CD4-positive, CD25-positive, alpha-beta regulatory T cell (primary cell): ENCODE results near the gene TREH. TPM values are rescaled to one million over a fixed set of nuclear protein-coding genes. Genes with fewer than 3 reads are reported as not detected.
"Not testable (repeated sequence)": the region's sequence is repeated elsewhere in the genome, so short reads cannot be mapped to it uniquely, and the experiment has no call there.

Experiments used
- ATAC-seq, 2 donors: fragments of 150-1000 bp; cut with Tn5 transposase; one replicate each; pipeline ENCODE4 v1.10.0; 2021; ENCODE audit warnings: low read depth in 2 of 2, moderate number of reproducible peaks in 2 of 2, moderate library complexity in 1 of 2
- DNase-seq, 3 donors: peaks; one replicate each; pipeline versions ENCODE4 v3.0.0 to v3.0.0-alpha.2; 2012 to 2022; ENCODE audit warnings: mixed read lengths in 1 of 3
- H3K27ac ChIP-seq: one replicate; pipeline ENCODE4 v1.7.0; 2013; ENCODE audit warnings: mild to moderate bottlenecking, low read length; ENCODE audit not compliant: insufficient read depth, poor library complexity, severe bottlenecking
- H3K27me3 ChIP-seq: one replicate; pipeline ENCODE4 v1.7.0; 2013; ENCODE audit warnings: low read length; ENCODE audit not compliant: control insufficient read depth, insufficient read depth
- H3K36me3 ChIP-seq: one replicate; pipeline ENCODE4 v1.7.0; 2013; ENCODE audit warnings: mild to moderate bottlenecking, low read length, moderate library complexity; ENCODE audit not compliant: control insufficient read depth, insufficient read depth
- H3K4me1 ChIP-seq: 2 replicates; pipeline ENCODE4 v1.7.0; 2013; ENCODE audit warnings: mild to moderate bottlenecking, low read length; ENCODE audit not compliant: insufficient read depth, control insufficient read depth, poor library complexity, severe bottlenecking
- H3K4me3 ChIP-seq: one replicate; pipeline ENCODE4 v1.7.0; 2013; ENCODE audit warnings: low read depth, mild to moderate bottlenecking, low read length, moderate library complexity
- H3K9me3 ChIP-seq, 2 experiments: 1 replicate in 1 of 2; 2 replicates in 1 of 2; pipeline ENCODE4 v1.7.0; 2013; ENCODE audit warnings: low read length in 2 of 2, mild to moderate bottlenecking in 1 of 2, moderate library complexity in 1 of 2; ENCODE audit not compliant: control insufficient read depth in 2 of 2
- H3K27ac Mint-ChIP-seq, 3 donors: one replicate each; pipeline ENCODE4 v1.8.0; 2020 to 2022; ENCODE audit warnings: mild to moderate bottlenecking in 3 of 3, mixed read lengths in 3 of 3, moderate library complexity in 2 of 3
- H3K27me3 Mint-ChIP-seq: one replicate; pipeline ENCODE4 v1.8.0; 2022; ENCODE audit warnings: mild to moderate bottlenecking, mixed read lengths
- H3K36me3 Mint-ChIP-seq: one replicate; pipeline ENCODE4 v1.8.0; 2020; ENCODE audit warnings: mixed read lengths
- H3K4me1 Mint-ChIP-seq, 4 donors: one replicate each; pipeline ENCODE4 v1.8.0; 2020 to 2022; ENCODE audit warnings: mixed read lengths in 4 of 4, mild to moderate bottlenecking in 1 of 4
- H3K4me3 Mint-ChIP-seq, 4 donors: one replicate each; pipeline ENCODE4 v1.8.0; 2020 to 2022; ENCODE audit warnings: mild to moderate bottlenecking in 4 of 4, mixed read lengths in 4 of 4, moderate library complexity in 3 of 4
- H3K9me3 Mint-ChIP-seq, 7 donors: one replicate each; pipeline ENCODE4 v1.8.0; 2020 to 2022; ENCODE audit warnings: mixed read lengths in 7 of 7, mild to moderate bottlenecking in 3 of 7, moderate library complexity in 2 of 7
- polyA plus RNA-seq, 4 donors: library from polyadenylated mRNA; unstranded; fragments of 300-500 nt; fragmentation: Illumina TruSeq; gene quantifications; one replicate each; pipeline ENCODE4 v1.2.3, GENCODE V29; 2021
- total RNA-seq: library from RNA; stranded (reverse); gene quantifications from one replicate; pipeline ENCODE4 v1.2.3, GENCODE V29; 2022

The TREH gene
- total RNA-seq (not detected), polyA plus RNA-seq (not detected)

GRCh38 chr11:118679483-118679882 is at the start of gene TREH:
Gene TREH (minus strand): TSS chr11:118679650. CDS start chr11:118679627, 23 bp downstream.
- no peak within 1 kb of the TSS for H3K4me3 Mint-ChIP-seq
- no peak for ATAC-seq
- H3K9me3 Mint-ChIP-seq, result peaks cover 0 to 6% (median 0%) of the 10 kb centered on the region in 7 donors
- Histone ChIP-seq H3K4me3 (no peak within 1 kb of the TSS), H3K27ac (no peak within 1 kb of the TSS), H3K9me3 (no peaks in the 10 kb centered on the region), H3K36me3 (no peaks in the 10 kb centered on the region), H3K4me1 (no peaks in the 10 kb centered on the region), H3K27me3 (peaks cover 1% of the 10 kb centered on the region)
- no peak for DNase-seq
- peaks cover 5% of the 10 kb centered on the region for H3K36me3 Mint-ChIP-seq
- no peak within 1 kb of the TSS for H3K27ac Mint-ChIP-seq
- no peaks in the 10 kb centered on the region for H3K4me1 Mint-ChIP-seq
- peaks cover 21% of the 10 kb centered on the region for H3K27me3 Mint-ChIP-seq

DNA sequence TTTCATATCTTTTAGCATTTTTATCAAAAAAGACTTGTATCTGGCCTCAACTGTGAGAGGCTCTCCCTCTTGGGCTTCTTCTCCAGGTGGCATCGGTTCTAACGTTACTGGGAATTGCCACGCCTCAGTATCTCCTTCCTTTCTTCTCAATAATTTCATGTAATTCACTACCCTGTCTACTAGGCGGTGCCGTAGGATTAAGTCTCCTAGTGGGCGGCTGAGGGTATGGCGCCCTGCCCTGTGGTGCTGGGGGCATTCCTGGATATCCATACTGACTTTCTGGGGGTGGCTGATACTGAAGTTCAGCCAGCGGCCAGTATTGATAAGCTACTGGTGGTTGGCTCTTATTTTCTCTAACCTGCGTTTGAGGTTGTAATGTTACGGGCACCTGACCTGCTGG is 48.7 kb upstream of the TREH start:
- H3K27ac Mint-ChIP-seq, ATAC-seq, H3K4me3 Mint-ChIP-seq, H3K9me3 ChIP-seq, H3K9me3 Mint-ChIP-seq, H3K4me1 ChIP-seq, H3K27me3 ChIP-seq, H3K36me3 ChIP-seq, DNase-seq, H3K36me3 Mint-ChIP-seq, H3K4me3 ChIP-seq, H3K4me1 Mint-ChIP-seq, H3K27ac ChIP-seq: not testable (repeated sequence)
- peaks cover 45% of the 10 kb centered on the region for H3K27me3 Mint-ChIP-seq

GRCh38 chr11:118727721-118728066 is 48.2 kb upstream of the TREH start:
- not testable (repeated sequence) for H3K4me1 Mint-ChIP-seq, H3K27ac ChIP-seq, H3K4me3 Mint-ChIP-seq, H3K36me3 ChIP-seq, H3K27me3 ChIP-seq, H3K4me3 ChIP-seq, H3K9me3 Mint-ChIP-seq, H3K4me1 ChIP-seq, H3K27ac Mint-ChIP-seq, H3K36me3 Mint-ChIP-seq, DNase-seq, ATAC-seq, H3K9me3 ChIP-seq
- peaks cover 49% of the 10 kb centered on the region for H3K27me3 Mint-ChIP-seq

DNA sequence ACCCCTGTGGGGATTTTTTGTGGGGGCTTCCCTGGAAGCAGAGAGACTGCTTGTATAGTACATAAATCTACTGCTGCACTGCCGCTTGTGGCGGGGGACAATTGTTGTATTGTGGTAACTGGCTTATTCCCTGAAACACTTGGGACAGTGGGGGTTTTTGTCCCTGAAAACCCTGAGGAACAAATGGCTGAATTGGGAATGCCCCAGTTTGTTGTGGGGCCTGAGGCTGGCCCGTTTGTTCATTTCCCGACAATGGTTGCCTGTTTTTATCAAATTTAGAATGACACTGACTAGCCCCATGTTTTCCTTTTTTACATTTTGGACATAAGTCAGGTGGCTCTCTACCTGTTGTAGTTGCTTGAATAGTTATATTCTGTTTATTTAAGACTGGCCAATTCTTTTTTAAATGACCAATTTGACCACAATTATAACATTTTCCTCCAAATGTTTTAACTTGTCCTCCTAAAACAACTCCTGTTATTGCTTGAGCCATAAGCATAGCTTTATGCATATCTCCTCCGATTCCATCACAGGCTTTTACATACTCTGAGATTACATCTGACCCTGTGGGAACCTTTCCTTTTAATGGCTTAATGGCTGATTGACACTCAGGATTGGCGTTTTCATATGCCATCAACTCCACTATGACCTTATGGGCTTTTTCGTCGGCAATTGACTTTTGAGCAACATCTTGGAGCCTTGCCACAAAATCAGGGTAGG is 47.7 kb upstream of the TREH start:
- H3K4me3 ChIP-seq, H3K36me3 ChIP-seq, H3K36me3 Mint-ChIP-seq, DNase-seq, H3K4me3 Mint-ChIP-seq, H3K9me3 Mint-ChIP-seq, H3K4me1 Mint-ChIP-seq, H3K27ac ChIP-seq, H3K9me3 ChIP-seq, H3K27me3 ChIP-seq, H3K4me1 ChIP-seq, H3K27ac Mint-ChIP-seq, ATAC-seq: not testable (repeated sequence)
- H3K27me3 Mint-ChIP-seq, result peaks cover 54% of the 10 kb centered on the region

- not testable (repeated sequence) for H3K36me3 Mint-ChIP-seq, H3K27me3 ChIP-seq, H3K4me1 ChIP-seq, H3K27ac ChIP-seq, DNase-seq, H3K4me3 ChIP-seq, H3K4me3 Mint-ChIP-seq, H3K9me3 ChIP-seq, H3K36me3 ChIP-seq, H3K4me1 Mint-ChIP-seq, H3K9me3 Mint-ChIP-seq, ATAC-seq, H3K27ac Mint-ChIP-seq
- H3K27me3 Mint-ChIP-seq, result peaks cover 24% of the 10 kb centered on the region
Measured at GRCh38 chr11:118721478-118722015, 42.1 kb upstream of the TREH start.

GRCh38 chr11:118720740-118721139 is 41.3 kb upstream of the TREH start:
- H3K27me3 Mint-ChIP-seq, result peaks cover 19% of the 10 kb centered on the region
- not testable (repeated sequence) for H3K9me3 ChIP-seq, H3K27ac Mint-ChIP-seq, H3K36me3 ChIP-seq, DNase-seq, H3K9me3 Mint-ChIP-seq, H3K4me1 Mint-ChIP-seq, H3K36me3 Mint-ChIP-seq, H3K27me3 ChIP-seq, H3K27ac ChIP-seq, ATAC-seq, H3K4me3 Mint-ChIP-seq, H3K4me3 ChIP-seq, H3K4me1 ChIP-seq

DNA sequence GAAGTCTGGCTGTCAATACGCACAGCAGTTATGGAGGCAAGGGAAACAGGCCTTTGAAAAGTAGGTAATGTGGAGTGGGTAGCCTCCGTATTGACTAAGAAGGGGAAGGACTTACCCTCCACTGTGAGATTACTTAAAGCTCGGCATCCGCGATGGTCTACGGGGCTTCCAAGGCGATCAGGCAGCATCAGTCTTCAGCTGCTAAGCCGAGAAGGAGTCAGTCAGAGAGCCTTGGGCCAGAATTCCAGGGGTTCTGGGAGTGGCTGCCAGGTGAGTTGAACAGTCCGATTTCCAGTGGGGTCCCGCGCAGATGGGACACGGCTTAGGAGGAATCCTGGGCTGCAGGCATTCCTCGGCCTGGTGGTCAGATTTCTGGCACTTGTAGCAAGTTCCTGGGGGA is 40.6 kb upstream of the TREH start:
- H3K36me3 Mint-ChIP-seq, H3K27me3 ChIP-seq, H3K27ac ChIP-seq, DNase-seq, H3K4me1 Mint-ChIP-seq, H3K9me3 ChIP-seq, H3K4me1 ChIP-seq, H3K4me3 Mint-ChIP-seq, H3K27ac Mint-ChIP-seq, H3K9me3 Mint-ChIP-seq, ATAC-seq, H3K4me3 ChIP-seq, H3K36me3 ChIP-seq: not testable (repeated sequence)
- H3K27me3 Mint-ChIP-seq, result peaks cover 15% of the 10 kb centered on the region

GRCh38 chr11:118718562-118718961 is 39.1 kb upstream of the TREH start:
- H3K9me3 Mint-ChIP-seq, H3K4me3 Mint-ChIP-seq, DNase-seq, H3K27me3 ChIP-seq, H3K4me1 Mint-ChIP-seq, H3K36me3 ChIP-seq, H3K4me1 ChIP-seq, H3K36me3 Mint-ChIP-seq, H3K27ac ChIP-seq, ATAC-seq, H3K9me3 ChIP-seq, H3K4me3 ChIP-seq: not testable (repeated sequence)
- peaks cover 15% of the 10 kb centered on the region for H3K27me3 Mint-ChIP-seq
- peak overlapping the region in 1 of 3 donors; percentile 94 for H3K27ac Mint-ChIP-seq
